H1 (cell line): Measurements from ENCODE around the gene REM1.

Source experiments
- CEBPB ChIP-seq: IDR thresholded peaks from 2 replicates; pipeline ENCODE4 v1.6.1; 2012; ENCODE audit warnings: low read depth, low read length
- EP300 ChIP-seq, 2 experiments: IDR thresholded peaks; 1 replicate in 1 of 2; 2 replicates in 1 of 2; pipeline ENCODE4 v1.6.1; 2011 to 2012; ENCODE audit warnings: low read depth in 2 of 2, low read length in 2 of 2, mild to moderate bottlenecking in 2 of 2, borderline replicate concordance in 1 of 2, inconsistent platforms in 1 of 2, moderate library complexity in 1 of 2
- FOSL1 ChIP-seq: IDR thresholded peaks from 2 replicates; pipeline ENCODE4 v1.6.1; 2011; ENCODE audit warnings: mild to moderate bottlenecking, low read depth, low read length, moderate library complexity; ENCODE audit not compliant: insufficient read depth
- POLR2A ChIP-seq, 2 experiments: IDR thresholded peaks; 1 replicate in 1 of 2; 2 replicates in 1 of 2; pipeline ENCODE4 v1.6.1; 2011; ENCODE audit warnings: low read depth in 2 of 2, low read length in 2 of 2, mild to moderate bottlenecking in 2 of 2; ENCODE audit errors: control extremely low read depth in 1 of 2
- POLR2AphosphoS5 ChIP-seq: IDR thresholded peaks from 2 replicates; pipeline ENCODE4 v1.6.1; 2011; ENCODE audit warnings: low read depth, low read length
- RFX5 ChIP-seq: IDR thresholded peaks from 2 replicates; pipeline ENCODE4 v1.6.1; 2011; ENCODE audit warnings: low read depth, low read length, improper control_type of control experiment, borderline replicate concordance
- SIX5 ChIP-seq: IDR thresholded peaks from 2 replicates; pipeline ENCODE4 v1.6.1; 2011; ENCODE audit warnings: mild to moderate bottlenecking, low read depth, low read length
- SP2 ChIP-seq: IDR thresholded peaks from 2 replicates; pipeline ENCODE4 v1.6.1; 2012; ENCODE audit warnings: mild to moderate bottlenecking, low read length, inconsistent platforms
- SUZ12 ChIP-seq: fragments of 200-600 bp; sonication (generic); IDR thresholded peaks from 2 replicates; pipeline ENCODE4 v1.6.1; 2012; ENCODE audit warnings: mild to moderate bottlenecking, inconsistent platforms, low read length, moderate library complexity, mixed read lengths
- TAF1 ChIP-seq: IDR thresholded peaks from 2 replicates; pipeline ENCODE4 v1.6.1; 2011; ENCODE audit warnings: mild to moderate bottlenecking, low read depth, low read length
- TBP ChIP-seq: IDR thresholded peaks from 2 replicates; pipeline ENCODE4 v1.6.1; 2011; ENCODE audit warnings: low read depth, low read length, improper control_type of control experiment
- YY1 ChIP-seq: IDR thresholded peaks from 2 replicates; pipeline ENCODE4 v1.6.1; 2011; ENCODE audit warnings: low read depth, mild to moderate bottlenecking, low read length
- ZNF274 ChIP-seq: IDR thresholded peaks from 2 replicates; pipeline ENCODE4 v1.7.0; 2012; ENCODE audit warnings: low read length, borderline replicate concordance; ENCODE audit errors: extremely low read depth
- TF ChIP-seq, protein P1 (sequence below), 3 experiments: IDR thresholded peaks; 1 replicate in 2 of 3; 2 replicates in 1 of 3; pipeline versions ENCODE4 v1.5.1 to v1.6.1; 2011; ENCODE audit warnings: low read length in 3 of 3, mild to moderate bottlenecking in 3 of 3, inconsistent platforms in 2 of 3, low read depth in 1 of 3, moderate library complexity in 1 of 3; ENCODE audit not compliant: insufficient read depth in 1 of 3; ENCODE audit errors: control extremely low read depth in 1 of 3

DNA sequence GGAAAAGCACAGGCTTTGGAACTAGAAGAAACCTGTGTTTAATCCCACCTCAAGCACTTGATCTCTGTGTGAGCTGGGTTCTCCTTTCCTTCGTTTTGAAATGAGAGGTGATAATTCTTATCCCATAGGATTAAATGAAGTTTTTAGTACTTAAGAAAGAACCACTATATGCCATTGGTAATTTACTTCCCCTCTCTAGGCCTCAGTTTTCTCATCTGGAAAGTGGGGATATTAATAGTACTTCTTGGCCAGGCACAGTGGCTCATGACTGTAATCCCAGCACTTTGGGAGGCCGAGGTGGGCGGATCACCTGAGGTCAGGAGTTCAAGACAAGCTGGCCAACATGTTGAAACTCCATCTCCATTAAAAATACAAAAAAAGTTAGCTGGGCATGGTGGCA lies 14.1 kb downstream of the REM1 start:
- no peak for TF ChIP-seq YY1
- TF ChIP-seq, protein P1, sequence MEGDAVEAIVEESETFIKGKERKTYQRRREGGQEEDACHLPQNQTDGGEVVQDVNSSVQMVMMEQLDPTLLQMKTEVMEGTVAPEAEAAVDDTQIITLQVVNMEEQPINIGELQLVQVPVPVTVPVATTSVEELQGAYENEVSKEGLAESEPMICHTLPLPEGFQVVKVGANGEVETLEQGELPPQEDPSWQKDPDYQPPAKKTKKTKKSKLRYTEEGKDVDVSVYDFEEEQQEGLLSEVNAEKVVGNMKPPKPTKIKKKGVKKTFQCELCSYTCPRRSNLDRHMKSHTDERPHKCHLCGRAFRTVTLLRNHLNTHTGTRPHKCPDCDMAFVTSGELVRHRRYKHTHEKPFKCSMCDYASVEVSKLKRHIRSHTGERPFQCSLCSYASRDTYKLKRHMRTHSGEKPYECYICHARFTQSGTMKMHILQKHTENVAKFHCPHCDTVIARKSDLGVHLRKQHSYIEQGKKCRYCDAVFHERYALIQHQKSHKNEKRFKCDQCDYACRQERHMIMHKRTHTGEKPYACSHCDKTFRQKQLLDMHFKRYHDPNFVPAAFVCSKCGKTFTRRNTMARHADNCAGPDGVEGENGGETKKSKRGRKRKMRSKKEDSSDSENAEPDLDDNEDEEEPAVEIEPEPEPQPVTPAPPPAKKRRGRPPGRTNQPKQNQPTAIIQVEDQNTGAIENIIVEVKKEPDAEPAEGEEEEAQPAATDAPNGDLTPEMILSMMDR (IDR thresholded peaks at IDR 0.05; ENCODE audit: control extremely low read depth in 1 of 3, insufficient read depth in 1 of 3, low read depth in 1 of 3, low read length in 3 of 3) = no peak
- TF ChIP-seq EP300 (IDR thresholded peaks at IDR 0.05; ENCODE audit: borderline replicate concordance in 1 of 2, low read depth in 2 of 2, low read length in 2 of 2) = no peak
- TF ChIP-seq CEBPB = no peak
- no peak for TF ChIP-seq TAF1
- no peak for TF ChIP-seq RFX5
- TF ChIP-seq POLR2AphosphoS5 = no peak
- TF ChIP-seq POLR2A (IDR thresholded peaks at IDR 0.05; ENCODE audit: control extremely low read depth in 1 of 2, low read depth in 2 of 2, low read length in 2 of 2) = no peak
- no peak for TF ChIP-seq FOSL1
- TF ChIP-seq TBP = no peak
- TF ChIP-seq SIX5 = no peak
- TF ChIP-seq SUZ12 = no peak
- TF ChIP-seq SP2 = no peak
- TF ChIP-seq ZNF274 = no peak
